ENCODE measurements around the gene SDF4.

Gene SDF4, protein sequence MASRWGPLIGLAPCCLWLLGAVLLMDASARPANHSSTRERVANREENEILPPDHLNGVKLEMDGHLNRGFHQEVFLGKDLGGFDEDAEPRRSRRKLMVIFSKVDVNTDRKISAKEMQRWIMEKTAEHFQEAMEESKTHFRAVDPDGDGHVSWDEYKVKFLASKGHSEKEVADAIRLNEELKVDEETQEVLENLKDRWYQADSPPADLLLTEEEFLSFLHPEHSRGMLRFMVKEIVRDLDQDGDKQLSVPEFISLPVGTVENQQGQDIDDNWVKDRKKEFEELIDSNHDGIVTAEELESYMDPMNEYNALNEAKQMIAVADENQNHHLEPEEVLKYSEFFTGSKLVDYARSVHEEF

DNA sequence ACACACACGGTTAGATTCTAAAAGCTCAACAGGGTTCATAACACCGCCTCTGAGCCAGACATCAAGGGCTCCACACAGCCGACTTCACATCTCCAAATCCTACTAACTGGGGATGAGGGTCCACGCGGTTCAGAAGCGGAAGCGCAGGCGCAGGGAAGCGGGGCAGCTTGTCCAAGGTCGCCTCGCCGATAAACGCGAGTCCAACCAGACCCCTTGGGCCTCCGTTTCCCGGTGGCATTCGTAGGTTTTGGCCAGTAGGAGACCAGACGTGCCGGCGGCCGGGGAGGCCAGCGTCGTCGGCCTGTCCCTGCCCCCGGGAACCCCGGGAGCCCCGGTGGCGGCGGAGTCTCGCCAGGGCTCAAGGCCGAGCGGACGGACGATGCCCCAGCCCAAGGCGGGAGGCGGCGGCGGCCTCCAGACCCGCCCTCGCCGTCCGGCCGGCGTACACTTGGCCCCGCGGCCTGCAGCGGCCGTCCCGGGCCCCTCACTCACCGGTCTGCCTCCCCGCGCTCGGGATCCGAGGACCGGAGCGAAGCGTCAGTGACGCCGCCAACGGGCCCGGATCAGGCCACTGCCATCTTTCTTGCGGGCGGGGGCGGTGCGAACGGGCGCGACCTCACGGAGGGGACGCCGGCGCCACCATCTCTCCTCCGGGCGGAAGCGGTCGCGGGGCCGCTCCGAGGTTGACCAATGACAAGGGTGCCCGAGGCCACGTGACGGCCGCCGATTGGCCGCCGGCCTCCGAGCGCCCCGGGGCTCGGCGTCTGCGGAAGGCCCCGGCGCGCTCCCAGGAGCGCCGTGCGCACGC is at the start of gene SDF4:
Gene SDF4 (minus strand): TSS at position 602 of the 808 bp plus-strand sequence. CDS start 3,229 bp downstream, outside the sequence.
- DNase-seq, result peak; percentile 96

DNA sequence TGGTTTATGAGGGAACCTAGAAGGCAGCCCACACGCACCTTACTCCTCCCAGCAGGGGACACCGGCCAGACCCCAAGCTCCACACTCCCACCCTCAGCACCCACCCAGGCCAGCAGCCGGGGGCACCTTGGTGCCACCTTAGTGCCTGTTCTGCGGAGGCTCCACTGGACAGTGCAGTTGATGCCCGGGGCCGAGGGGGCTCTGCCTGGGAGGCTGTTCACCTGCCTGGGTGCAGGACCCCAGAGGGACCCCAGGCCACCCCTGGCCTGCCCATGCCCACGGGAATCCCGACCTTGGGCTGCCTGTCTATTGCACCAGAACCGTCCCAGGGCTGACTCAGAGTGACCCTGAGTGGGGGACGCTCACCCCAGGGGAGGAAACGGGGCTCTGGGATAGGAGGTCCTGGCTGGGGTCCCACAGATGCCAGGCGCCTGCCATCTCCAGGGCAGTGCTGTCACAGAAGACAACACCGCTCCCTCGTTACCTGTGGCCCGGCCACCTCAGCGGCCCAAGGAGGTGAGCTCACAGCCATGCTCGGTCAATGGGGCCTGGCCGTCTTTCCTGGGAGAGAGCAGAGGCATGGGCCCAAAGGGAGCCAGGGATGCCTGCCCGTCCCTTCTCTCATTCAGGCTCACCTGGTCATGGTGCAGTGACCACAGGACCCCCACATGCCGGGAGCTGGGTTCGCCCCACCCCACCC is 49.1 kb upstream of the SDF4 start:
- no peak for DNase-seq

DNA sequence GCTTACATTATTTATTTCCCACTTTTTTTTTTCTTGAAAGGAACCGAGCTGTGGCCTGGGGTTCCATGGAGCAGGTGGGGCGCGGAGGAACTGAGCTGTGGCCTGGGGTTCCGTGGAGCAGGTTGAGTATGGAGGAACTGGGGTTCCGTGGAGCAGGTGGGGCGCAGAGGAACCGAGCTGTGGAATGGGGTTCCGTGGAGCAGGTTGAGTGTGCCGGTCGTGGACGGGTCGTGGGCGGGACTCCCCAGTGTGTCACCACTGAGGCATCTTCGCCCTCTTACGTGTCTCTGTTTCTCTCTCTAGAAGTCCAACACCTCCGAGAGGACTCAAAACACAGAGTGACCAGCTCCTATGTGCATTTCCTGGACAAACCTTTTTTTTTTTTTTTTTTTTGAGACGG is 47.2 kb upstream of the SDF4 start:
- no peak for DNase-seq

DNA sequence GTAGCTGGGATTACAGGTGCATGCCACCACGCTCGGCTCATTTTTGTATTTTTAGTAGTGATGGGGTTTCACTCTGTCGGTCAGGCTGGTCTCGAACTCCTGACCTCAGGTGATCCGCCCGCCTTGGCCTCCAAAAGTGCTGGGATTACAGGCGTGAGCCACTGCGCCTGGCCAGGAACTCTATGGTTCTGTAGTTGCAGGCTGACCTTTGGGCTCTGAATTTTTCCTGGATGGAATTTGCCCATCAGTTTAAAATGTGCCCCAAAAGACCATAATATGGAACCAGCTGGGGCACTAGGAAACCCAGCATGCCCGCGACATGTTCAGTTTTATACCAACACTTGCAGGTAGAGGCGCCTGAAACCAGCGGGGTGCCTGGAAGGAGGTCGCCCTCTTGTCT is 46.8 kb upstream of the SDF4 start:
- no peak for DNase-seq

DNA sequence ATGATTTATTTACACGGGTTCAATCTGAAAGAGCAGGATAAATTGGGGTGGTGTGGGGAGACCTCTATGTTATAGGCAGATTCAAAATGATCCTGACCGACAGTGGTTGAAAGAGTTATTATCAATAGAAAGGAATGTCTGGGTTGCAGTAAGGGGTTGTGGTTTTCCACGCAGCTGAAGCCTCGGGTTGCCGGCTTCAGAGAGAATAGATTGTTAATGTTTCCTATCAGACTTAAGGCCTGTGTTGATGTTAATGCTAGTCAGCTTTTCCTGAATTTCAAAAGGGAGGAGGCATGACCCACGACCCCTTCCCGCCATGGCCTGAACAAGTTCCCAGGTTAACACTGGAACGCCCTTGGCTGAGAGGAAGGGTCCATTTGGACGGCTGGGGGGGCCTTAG is 44.0 kb upstream of the SDF4 start:
- no peak for DNase-seq

DNA sequence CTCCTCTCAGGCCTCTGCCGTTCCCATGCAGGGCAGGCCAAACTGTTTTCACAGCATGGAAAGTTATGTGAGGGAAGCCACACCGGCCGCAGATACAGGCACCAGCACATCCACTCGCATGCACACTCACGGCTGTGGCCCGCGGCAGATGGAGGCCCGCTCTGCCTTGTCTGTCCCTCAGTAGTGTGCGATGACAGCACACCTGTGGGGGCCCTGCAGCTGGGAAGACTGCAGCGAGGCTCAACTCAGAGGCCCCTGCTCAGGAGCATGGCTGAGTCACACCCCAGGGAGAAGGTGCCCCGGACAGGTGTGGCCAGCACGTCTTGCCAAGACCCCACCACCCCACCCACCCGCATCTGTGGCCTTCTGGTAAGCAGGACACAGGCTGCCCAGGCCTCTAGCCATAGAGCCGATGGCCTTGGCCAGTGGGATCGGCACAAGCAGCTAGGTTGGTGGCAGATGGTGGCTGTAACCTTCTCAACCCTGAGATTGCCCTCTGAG is 43.2 kb upstream of the SDF4 start:
- DNase-seq, result no peak

DNA sequence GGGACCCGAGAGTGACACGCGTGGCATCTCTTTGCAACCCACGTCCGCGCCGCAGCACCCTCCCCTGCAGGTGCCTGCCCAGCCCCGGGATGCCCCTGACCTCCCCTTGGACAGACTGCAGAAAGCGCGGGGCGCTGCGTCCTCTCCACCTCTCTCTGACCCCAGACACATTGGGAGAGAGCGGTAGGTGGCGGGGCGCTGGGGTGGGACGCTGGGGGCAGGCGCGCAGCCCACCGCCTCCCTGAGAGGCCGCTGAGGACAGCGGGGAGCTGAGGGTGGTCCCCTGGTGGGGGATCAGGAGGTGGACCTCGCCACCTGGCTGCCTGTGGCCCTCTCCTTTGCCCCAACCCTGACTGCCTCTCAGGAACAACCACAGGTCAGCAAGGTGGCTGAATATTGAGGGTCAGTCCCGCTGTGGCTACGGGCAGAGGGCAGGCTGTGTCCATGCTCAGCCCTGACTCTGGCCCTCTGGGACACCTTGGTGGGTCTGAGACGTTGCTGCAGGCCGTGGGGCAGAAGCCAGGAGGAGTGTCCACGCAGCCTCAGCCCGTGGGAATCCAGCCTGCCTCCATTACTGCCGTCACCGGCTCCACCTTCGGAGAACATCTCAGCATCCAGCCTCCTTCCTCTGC is 42.6 kb upstream of the SDF4 start:
- DNase-seq, result no peak

DNA sequence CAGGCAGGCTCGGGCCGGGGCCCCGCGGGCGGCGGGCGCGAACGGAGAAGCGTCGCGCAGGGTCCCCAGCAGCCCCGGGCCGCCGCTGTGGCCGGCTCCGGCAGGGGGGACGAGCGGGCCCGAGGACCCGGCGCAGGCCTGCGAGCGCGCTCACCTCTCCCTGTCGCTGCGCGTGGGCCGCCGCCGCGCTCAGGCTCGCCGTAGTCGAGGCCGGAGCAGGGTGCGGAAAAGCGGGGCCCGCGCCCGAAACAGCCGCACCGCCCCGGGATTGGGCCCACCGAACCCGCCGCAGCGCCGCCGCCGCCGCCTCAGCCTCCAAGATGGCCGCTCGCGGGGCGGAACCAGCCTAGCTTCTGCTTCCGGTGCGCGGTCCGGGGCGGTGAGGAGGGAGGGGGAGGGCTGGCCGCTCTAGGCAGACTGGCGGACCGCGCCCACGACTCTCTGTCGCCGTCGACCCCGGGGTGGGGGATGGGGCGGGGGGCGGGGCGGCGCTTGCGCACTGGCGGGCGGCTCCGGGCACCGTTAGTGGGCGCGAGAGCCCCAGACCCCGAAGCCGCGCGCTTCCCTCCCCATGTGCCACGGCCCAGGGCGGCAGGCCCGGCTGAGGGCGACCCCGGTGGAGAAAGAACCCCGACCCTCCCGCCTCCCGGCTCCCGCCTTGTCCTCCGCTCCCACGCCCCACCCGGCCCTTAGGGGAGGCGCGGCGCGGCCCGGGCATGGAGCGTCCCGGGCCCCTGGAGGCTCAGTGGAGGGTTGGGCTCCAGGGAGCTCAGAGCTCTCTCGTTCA is 41.9 kb upstream of the SDF4 start, which contains the start of gene UBE2J2:
Gene UBE2J2 (minus strand): TSS at position 343 of the 787 bp plus-strand sequence. CDS start 5,862 bp downstream, outside the sequence.
- peak; percentile 94 for DNase-seq

DNA sequence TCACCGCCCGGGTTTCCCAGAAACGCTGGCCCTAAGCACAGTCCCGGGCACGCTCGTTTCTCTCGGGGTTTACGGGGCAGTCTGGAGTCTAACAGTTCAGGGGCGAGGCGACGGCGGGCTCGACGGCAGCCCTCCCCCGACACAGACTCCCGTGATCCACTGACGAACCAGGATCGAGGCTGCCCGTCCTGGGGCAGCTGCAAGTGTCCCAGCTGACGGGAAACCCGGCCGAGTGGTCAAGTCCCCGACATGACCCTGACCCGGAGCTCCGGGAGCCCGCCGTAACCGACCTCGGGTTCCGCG is 41.4 kb upstream of the SDF4 start:
- DNase-seq, result no peak

DNA sequence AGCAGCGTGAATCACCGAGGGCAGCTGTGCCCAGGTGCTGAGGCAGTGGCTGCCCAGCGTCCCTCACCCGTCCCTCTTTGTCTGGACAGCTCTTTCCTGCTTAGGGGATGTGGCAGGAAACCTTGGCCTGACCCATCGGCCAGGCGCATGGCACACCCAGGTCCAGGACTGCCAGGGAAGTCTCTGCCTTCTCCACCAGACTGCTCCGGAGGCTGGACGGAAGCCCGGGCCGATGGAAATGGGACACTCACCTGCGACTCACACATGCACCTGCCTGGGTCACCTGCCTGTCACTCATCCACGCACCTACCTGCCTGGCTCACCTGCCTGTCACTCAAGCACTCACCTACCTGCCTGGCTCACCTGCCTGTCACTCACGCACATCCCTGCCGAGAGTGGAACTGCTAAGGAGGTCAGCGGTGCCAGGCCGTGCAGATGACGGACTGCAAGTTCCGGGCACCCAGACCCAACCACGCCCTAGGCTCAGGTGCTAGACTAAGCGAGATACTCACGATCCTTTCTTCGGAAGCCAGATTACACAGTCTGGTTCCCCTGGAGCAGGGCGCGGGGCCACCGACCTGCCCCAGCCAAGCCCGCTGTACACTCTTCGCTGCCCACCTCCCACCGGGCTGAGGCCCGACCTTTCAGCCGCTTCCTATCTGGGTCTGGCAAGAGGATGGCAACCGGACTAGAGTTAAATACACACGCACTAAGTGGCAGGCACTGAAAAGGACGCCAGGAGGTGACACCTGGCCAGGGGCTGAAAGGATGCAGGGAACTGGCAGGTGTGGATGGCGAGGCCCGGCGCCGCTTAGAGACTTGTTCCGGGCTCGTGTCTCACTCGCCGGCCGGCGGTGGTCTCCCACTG is 40.8 kb upstream of the SDF4 start:
- no peak for DNase-seq

DNA sequence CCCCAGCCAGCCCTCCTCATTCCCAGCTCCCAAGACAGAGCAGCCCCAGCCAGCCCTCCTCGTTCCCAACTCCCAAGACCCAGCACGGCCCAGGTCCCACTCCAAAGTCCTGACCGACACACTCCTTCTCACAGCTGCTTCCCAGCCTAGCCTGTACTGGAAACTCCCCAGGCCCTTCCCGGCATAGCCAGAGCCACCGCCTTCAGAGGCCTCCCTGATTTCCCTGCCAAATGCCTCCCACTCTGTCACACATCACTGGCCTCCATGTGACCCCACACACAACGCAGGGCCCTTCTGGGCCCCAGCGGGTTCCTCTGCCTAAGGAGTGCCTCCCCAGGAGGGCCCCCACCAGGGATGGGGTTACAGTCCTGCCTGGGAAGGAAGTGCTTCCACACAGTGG is 39.0 kb upstream of the SDF4 start:
- no peak for DNase-seq

DNA sequence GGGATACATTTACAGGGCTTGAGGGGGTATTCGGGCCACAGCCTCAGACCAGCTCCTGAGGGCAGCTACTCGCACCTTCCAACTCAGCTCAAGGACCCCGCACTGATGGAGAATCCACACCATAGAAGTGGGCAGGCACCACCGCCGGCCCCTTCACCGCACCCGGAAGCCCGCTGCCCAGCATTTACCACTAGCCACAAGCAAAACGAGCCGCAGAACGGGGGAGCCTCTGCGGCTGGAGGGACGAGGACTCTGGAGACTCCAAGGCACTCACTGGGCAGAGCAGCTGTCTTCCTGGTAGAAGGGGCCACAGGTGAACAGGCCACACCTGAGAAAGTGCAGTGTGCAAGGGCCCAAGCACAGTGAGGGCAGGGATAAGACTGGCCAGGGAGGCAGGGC is 36.5 kb upstream of the SDF4 start:
- DNase-seq, result no peak

DNA sequence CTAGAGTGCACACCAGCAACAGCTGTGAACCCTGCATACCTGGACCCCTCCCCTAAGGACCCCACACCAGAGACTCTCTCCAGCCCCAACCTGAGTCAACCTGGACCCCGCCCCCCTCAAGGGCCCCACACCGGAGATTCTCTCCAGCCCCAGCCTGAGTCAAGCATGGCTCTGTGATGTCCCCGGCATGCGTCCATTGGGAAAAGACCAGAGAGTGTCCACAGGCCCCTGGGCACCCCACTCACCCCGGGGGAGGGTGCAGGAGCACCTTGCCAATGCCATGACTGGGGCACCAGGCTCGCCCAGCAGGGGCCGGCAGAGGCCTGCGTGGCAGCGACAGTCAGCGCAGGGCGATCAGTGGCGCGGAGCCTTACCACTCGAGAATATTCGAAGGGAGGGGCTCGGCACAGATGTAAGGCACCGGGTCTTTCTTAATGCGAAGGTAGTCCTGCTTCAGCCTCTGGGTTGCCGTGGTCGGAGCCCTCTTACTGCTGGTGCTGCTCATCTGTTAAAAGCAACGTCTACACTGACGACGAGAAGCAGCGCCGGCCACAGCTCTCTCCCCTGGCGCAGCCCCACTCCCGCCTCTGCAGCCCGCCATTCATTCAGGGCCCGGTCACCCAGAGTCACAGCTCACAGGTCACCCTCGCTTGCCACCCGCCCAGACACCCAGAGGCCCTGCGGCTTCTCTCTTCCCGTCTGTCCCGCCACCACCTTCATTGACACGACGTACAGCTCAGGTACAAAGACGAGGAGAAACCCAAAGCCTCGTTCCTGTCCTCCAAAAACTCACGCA is 35.9 kb upstream of the SDF4 start:
- no peak for DNase-seq

DNA sequence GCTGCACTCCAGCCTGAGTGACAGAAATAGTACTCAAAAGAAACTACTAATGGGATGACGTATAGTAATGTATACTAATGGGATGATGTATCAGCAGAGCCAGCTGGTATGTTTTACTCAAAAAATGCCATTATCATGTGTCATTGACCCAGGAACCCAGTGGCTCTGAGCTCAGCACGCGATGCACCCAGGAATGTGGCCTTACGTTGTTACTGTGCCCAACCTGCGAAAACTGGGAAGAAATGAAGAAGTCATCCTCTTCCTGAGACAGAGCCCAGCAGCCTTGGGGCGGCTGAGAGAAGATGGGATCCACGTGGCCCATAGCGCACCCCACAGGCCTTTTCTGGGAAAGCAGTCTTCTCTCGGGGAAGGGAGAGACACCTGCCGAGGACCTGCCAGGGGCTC is 33.1 kb upstream of the SDF4 start:
- no peak for DNase-seq

DNA sequence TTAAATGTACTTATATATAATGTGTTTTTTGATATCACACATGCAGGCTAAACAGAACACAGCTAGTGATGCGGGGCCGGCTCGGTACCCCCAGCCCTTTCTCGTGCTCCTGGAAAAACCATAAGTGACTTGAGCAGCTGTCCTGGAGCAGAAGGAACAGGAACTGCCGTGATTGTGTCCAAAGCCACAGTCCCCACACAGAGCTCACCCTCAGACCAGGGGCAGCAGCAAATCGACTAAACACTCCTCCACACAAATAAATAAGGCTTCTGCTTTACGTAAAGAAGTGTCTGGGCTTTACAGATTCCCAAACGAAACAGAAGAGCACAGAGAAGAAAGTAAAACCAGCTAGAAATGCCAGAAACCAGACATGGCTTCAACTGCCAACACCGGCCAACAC is 32.2 kb upstream of the SDF4 start:
- DNase-seq, result no peak

DNA sequence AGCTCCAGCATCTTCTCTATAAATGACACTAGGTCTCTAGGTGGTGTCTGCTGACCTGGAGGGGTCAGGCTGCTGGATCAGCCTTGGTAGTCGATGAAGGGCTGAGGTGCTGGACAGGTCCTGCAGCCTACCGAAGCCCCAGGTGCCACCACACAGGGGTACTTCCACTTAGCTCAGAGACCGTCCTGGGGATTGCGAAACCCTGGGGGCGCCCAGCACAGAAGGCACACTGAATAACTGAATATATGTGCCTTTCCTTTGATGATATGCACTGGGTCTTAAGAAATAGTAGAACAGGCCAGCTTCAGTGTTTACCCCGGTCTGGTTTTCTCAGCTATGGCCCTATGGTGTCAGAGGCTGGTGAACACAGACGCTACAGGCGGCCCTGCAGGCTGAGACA is 31.0 kb upstream of the SDF4 start:
- DNase-seq, result no peak

DNA sequence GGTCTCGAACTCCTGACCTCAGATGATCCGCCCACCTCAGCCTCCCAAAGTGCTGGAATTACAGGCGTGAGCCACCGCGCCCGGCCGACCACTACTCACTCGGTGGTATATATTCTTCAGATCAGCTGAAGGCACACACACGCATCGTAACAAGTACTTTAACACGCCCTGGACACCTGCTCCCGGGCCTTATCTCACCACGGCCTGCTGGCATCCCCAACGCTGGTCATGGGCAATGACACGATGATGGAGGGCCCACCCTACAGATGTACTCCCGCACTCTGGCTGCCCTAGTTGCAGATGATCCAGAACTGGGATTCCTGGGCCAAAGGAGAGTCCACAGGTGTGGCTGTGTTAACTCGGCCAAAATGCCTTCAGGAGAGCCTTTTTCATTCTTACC is 30.3 kb upstream of the SDF4 start:
- DNase-seq, result no peak

DNA sequence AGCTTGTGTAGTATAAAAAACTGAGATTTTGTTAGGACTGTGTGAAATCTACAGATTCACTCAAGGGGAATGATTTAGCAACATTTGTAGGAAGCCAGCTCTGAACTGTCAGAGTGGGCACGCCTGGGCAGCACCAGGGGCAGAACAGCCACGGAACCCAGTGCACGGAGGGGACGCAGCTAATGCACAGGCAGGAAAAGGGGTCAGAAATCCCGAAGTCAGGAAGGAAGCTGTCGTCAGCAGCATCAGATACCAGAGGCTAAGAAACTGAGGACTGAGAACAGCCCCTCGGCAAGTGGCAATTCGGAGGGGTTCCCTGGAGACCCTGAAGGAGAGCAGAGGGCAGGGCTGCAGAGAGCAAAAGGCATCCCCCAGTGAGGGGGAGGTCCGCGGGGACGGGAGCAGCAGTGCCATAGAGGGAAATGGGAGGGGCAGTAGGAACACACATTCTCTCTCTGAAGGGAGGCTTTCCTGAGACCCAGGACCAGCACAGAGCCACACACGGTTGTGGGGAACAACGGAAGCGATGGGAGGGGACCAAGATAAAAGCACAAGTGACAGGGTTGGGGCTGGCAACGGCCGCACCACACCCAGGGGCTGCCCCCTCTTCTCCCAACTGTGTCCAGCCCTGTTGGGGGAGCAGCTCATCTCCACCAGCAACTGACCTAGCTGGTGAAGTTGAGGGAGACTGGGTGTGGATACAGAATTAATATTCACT is 29.2 kb upstream of the SDF4 start:
- DNase-seq, result no peak

DNA sequence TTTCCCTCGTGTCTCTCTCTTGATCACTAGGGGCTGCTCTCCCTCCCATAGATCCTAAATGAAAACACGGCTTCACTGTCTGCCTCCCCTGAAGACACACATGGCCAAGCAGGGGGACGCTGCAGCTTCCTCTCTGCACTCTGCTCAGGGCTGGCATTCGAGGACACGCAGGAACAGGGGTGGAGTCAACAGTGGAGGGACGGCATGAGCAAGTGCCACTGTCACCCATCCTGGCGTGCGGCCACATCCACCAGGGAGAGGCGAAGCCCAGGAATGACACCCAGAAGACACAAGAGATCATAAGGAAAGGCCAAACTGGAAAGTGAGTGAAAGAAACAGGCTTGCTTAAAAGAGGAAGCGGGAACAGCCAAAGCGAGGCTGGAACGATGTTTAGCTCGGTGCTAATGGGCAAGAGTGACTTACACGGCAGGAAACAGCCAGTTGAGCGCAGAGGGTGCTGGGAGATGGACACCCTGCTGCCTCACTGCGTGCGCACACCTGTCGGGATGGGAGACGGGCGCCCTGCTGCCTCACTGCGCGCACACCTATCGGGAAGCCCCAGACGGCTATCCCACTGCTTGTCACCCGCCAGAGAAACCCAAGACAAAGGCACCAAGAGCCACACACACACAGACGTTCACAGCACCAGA is 28.3 kb upstream of the SDF4 start:
- DNase-seq, result no peak

Measured in midbrain (tissue), 1 donor.